Neutrophil (primary cell): Measurements from ENCODE around the gene KCNQ5.

ENCODE experiments used
- H3K27ac ChIP-seq: fragments of 200-600 bp; sonication (generic); 2 replicates; pipeline ENCODE4 v1.5.1; 2016; ENCODE audit warnings: mild to moderate bottlenecking, moderate library complexity
- H3K27me3 ChIP-seq: fragments of 200-600 bp; sonication (generic); 2 replicates; pipeline ENCODE4 v1.6.0; 2016; ENCODE audit warnings: mild to moderate bottlenecking
- H3K36me3 ChIP-seq: fragments of 200-600 bp; sonication (generic); 2 replicates; pipeline ENCODE4 v1.5.1; 2017
- H3K4me1 ChIP-seq, 2 experiments: fragments of 200-600 bp in 1 of 2; sonication (generic) in 1 of 2; 1 replicate in 1 of 2; 2 replicates in 1 of 2; pipeline versions ENCODE4 v1.5.1 to v1.6.1; 2013 to 2016; ENCODE audit warnings: low read depth in 1 of 2, low read length in 1 of 2, mild to moderate bottlenecking in 1 of 2, moderate library complexity in 1 of 2; ENCODE audit not compliant: control insufficient read depth in 1 of 2, insufficient read depth in 1 of 2
- H3K4me3 ChIP-seq, 2 experiments: fragments of 200-600 bp in 1 of 2; sonication (generic) in 1 of 2; 1 replicate in 1 of 2; 2 replicates in 1 of 2; pipeline ENCODE4 v1.5.1; 2013 to 2016; ENCODE audit warnings: low read depth in 1 of 2, low read length in 1 of 2, mild to moderate bottlenecking in 1 of 2, moderate library complexity in 1 of 2
- H3K9me3 ChIP-seq: fragments of 200-600 bp; sonication (generic); 2 replicates; pipeline ENCODE4 v1.5.1; 2016
- CTCF ChIP-seq: fragments of 200-600 bp; sonication (generic); IDR thresholded peaks from 2 replicates; pipeline ENCODE4 v1.5.1; 2016; ENCODE audit warnings: antibody characterized with exemption

KCNQ5 gene

GRCh38 chr6:73151732-73152131 lies 529.9 kb downstream of the KCNQ5 start:
- no peaks in the 10 kb centered on the region for H3K27me3 ChIP-seq
- H3K4me3 ChIP-seq: no peak overlapping the region
- no peaks in the 10 kb centered on the region for H3K9me3 ChIP-seq
- no peak overlapping the region for H3K27ac ChIP-seq
- H3K36me3 ChIP-seq: no peaks in the 10 kb centered on the region
- TF ChIP-seq CTCF: no peak
- H3K4me1 ChIP-seq: no peaks in the 10 kb centered on the region

GRCh38 chr6:73152556-73152955 lies 530.7 kb downstream of the KCNQ5 start:
- TF ChIP-seq CTCF: no peak
- no peaks in the 10 kb centered on the region for H3K27me3 ChIP-seq
- H3K4me3 ChIP-seq: no peak overlapping the region
- no peaks in the 10 kb centered on the region for H3K9me3 ChIP-seq
- no peaks in the 10 kb centered on the region for H3K4me1 ChIP-seq
- no peaks in the 10 kb centered on the region for H3K36me3 ChIP-seq
- no peak overlapping the region for H3K27ac ChIP-seq

GRCh38 chr6:73152966-73153757 lies 531.3 kb downstream of the KCNQ5 start:
- Histone ChIP-seq H3K4me1 (no peaks in the 10 kb centered on the region), H3K9me3 (no peaks in the 10 kb centered on the region), H3K27ac (no peak overlapping the region), H3K4me3 (no peak overlapping the region), H3K36me3 (no peaks in the 10 kb centered on the region), H3K27me3 (no peaks in the 10 kb centered on the region)
- TF ChIP-seq CTCF: no peak

- H3K4me3 ChIP-seq: no peak overlapping the region
- no peak for TF ChIP-seq CTCF
- no peaks in the 10 kb centered on the region for H3K4me1 ChIP-seq
- H3K36me3 ChIP-seq: no peaks in the 10 kb centered on the region
- H3K27me3 ChIP-seq: no peaks in the 10 kb centered on the region
- no peak overlapping the region for H3K27ac ChIP-seq
- H3K9me3 ChIP-seq: no peaks in the 10 kb centered on the region
Observed at GRCh38 chr6:73156793-73157767, 535.2 kb downstream of the KCNQ5 start.

GRCh38 chr6:73157870-73158269 lies 536.0 kb downstream of the KCNQ5 start:
- Histone ChIP-seq H3K36me3 (no peaks in the 10 kb centered on the region), H3K27me3 (no peaks in the 10 kb centered on the region), H3K4me1 (no peaks in the 10 kb centered on the region), H3K9me3 (no peaks in the 10 kb centered on the region), H3K4me3 (no peak overlapping the region), H3K27ac (no peak overlapping the region)
- no peak for TF ChIP-seq CTCF
